K562 (cell line): ENCODE measurements around the gene CCDC28B. TPM values are rescaled to one million over a fixed set of nuclear protein-coding genes. Genes with fewer than 3 reads are reported as not detected.

Experiments used
- ATAC-seq: fragments of 200-7000 bp; cut with Tn5 transposase; 3 replicates; pipeline ENCODE4 v1.9.1; 2020; ENCODE audit warnings: moderate library complexity
- BruUV-seq: library from RNA; stranded (reverse); fragments of 400-500 nt; replicated peaks from 2 replicates; lab custom pipeline; 2021; lab: Mats Ljungman, UMichigan
- CTCF ChIA-PET: fragments of 300-600 bp; formaldehyde crosslinking; extraction: SDS; loops from one replicate; lab custom pipeline; 2021; ENCODE audit warnings: low intra/inter-chr PET ratio; lab: Yijun Ruan, JAX
- POLR2A ChIA-PET: fragments of 300-600, 350-650 bp; sonication (Branson Sonifier 250); formaldehyde crosslinking; extraction: SDS; loops from one replicate; lab custom pipeline; 2021; ENCODE audit warnings: antibody characterized with exemption, inconsistent platforms; lab: Yijun Ruan, JAX
- DNase-seq, 4 experiments: peaks; one replicate each; pipeline versions ENCODE4 v3.0.0 to v3.0.0-alpha.2; 2011 to 2018; ENCODE audit warnings: low spot score in 3 of 4, mixed read lengths in 3 of 4; ENCODE audit errors: extremely low read depth in 1 of 4
- FAIRE-seq: peaks from 2 replicates; lab custom pipeline; 2011; peaks lifted over from hg19 to GRCh38; lab: Jason Lieb, UNC
- H2AFZ ChIP-seq: 2 replicates; pipeline ENCODE4 v1.6.0; 2011; ENCODE audit warnings: low read depth, low read length, control low read depth, inconsistent platforms
- H3K27ac ChIP-seq: fragments of 200-600 bp; 3 replicates; pipeline ENCODE4 v1.8.0; 2011; ENCODE audit warnings: low read depth, mild to moderate bottlenecking, control low read depth, inconsistent platforms, low read length, moderate library complexity, mixed read lengths; ENCODE audit errors: extremely low read depth
- H3K27me3 ChIP-seq, 2 experiments: fragments of 300-600 bp in 1 of 2; 2 replicates in 1 of 2; 3 replicates in 1 of 2; pipeline versions ENCODE4 v1.6.0 to v1.8.0; 2011; ENCODE audit warnings: inconsistent platforms in 2 of 2, low read length in 2 of 2, mild to moderate bottlenecking in 1 of 2, mixed read lengths in 1 of 2, moderate library complexity in 1 of 2; ENCODE audit not compliant: control insufficient read depth in 2 of 2, insufficient read depth in 2 of 2
- H3K36me3 ChIP-seq: fragments of 300-600 bp; 3 replicates; pipeline ENCODE4 v1.8.0; 2011; ENCODE audit warnings: mild to moderate bottlenecking, low read length, inconsistent platforms; ENCODE audit not compliant: control insufficient read depth, insufficient read depth
- H3K4me1 ChIP-seq, 2 experiments: fragments of 200-600 bp in 1 of 2; replicated peaks in 1 of 2; 2 replicates in 1 of 2; 3 replicates in 1 of 2; pipeline versions ENCODE4 v1.5.1 to v1.8.0; 2011; ENCODE audit warnings: inconsistent platforms in 2 of 2, low read length in 2 of 2, mild to moderate bottlenecking in 1 of 2, mixed read lengths in 1 of 2, moderate library complexity in 1 of 2; ENCODE audit not compliant: control insufficient read depth in 2 of 2, insufficient read depth in 2 of 2
- H3K4me2 ChIP-seq: 2 replicates; pipeline ENCODE4 v1.6.1; 2011; ENCODE audit warnings: low read length, control low read depth, inconsistent platforms, mixed read lengths; ENCODE audit not compliant: insufficient read depth
- H3K4me3 ChIP-seq: fragments of 200-600 bp; sonication (generic), shearing (Covaris generic); 2 replicates; pipeline ENCODE4 v1.5.1; 2016; ENCODE audit warnings: control low read depth, inconsistent platforms
- H3K79me2 ChIP-seq: fragments of 200-600 bp; 3 replicates; pipeline ENCODE4 v1.8.0; 2011; ENCODE audit warnings: low read length, inconsistent platforms; ENCODE audit not compliant: control insufficient read depth, insufficient read depth
- H3K9ac ChIP-seq, 2 experiments: 2 replicates each; pipeline versions ENCODE4 v1.6.0 to v1.6.1; 2011; ENCODE audit warnings: low read depth in 2 of 2, low read length in 2 of 2, control low read depth in 1 of 2, inconsistent platforms in 1 of 2, mild to moderate bottlenecking in 1 of 2, mixed read lengths in 1 of 2; ENCODE audit not compliant: insufficient read depth in 1 of 2
- H3K9me1 ChIP-seq: one replicate; pipeline ENCODE4 v1.6.0; 2011; ENCODE audit warnings: inconsistent platforms, mild to moderate bottlenecking, low read length, moderate library complexity; ENCODE audit not compliant: control insufficient read depth, insufficient read depth
- H3K9me3 ChIP-seq: replicated peaks from 2 replicates; pipeline ENCODE4 v1.5.1; 2011; ENCODE audit warnings: low read depth, low read length, inconsistent platforms; ENCODE audit not compliant: control insufficient read depth, insufficient read depth
- H4K20me1 ChIP-seq: replicated peaks from 2 replicates; pipeline ENCODE4 v1.6.1; 2011; ENCODE audit warnings: low read length, inconsistent platforms, mixed read lengths; ENCODE audit not compliant: control insufficient read depth, insufficient read depth
- CAMTA2 ChIP-seq: fragments of 250-450 bp; sonication (Bioruptor Pico); conservative IDR thresholded peaks from 2 replicates; pipeline ENCODE4 v1.5.1; 2022
- CTCF ChIP-seq, 3 experiments: IDR thresholded peaks in 2 of 3; conservative IDR thresholded peaks in 1 of 3; 2 replicates each; pipeline ENCODE4 v1.5.1; 2011 to 2012; ENCODE audit warnings: low read length in 3 of 3, mild to moderate bottlenecking in 3 of 3, control low read depth in 2 of 3, improper control_type of control experiment in 1 of 3, inconsistent platforms in 1 of 3, low read depth in 1 of 3, mixed read lengths in 1 of 3, moderate library complexity in 1 of 3; ENCODE audit not compliant: insufficient read depth in 2 of 3
- FOSL1 ChIP-seq: fragments of 200-800 bp; sonication (Bioruptor generic); conservative IDR thresholded peaks from 2 replicates; pipeline ENCODE4 v1.6.1; 2016; ENCODE audit warnings: missing genetic modification characterization, missing compliant biosample characterization
- GATAD2A ChIP-seq: fragments of 450-650 bp; IDR thresholded peaks from 2 replicates; pipeline ENCODE4 v1.6.1; 2017
- HDAC1 ChIP-seq, 2 experiments: fragments of 450-650 bp; IDR thresholded peaks; 2 replicates each; pipeline ENCODE4 v1.6.1; 2016 to 2017; ENCODE audit warnings: inconsistent platforms in 1 of 2, mild to moderate bottlenecking in 1 of 2, moderate library complexity in 1 of 2
- JUN ChIP-seq, 2 experiments: sonication (generic) in 1 of 2; formaldehyde crosslinking in 1 of 2; IDR thresholded peaks; 2 replicates each; pipeline versions ENCODE4 v1.6.1 to v1.8.0; 2012 to 2022; ENCODE audit warnings: borderline replicate concordance in 2 of 2, mild to moderate bottlenecking in 2 of 2, improper control_type of control experiment in 1 of 2, low read depth in 1 of 2, low read length in 1 of 2, missing genetic modification reagents in 1 of 2
- SLC30A9 ChIP-seq: fragments of 250-450 bp; sonication (Bioruptor Pico); IDR thresholded peaks from 2 replicates; pipeline ENCODE4 v1.8.0; 2022; ENCODE audit warnings: mild to moderate bottlenecking, moderate library complexity
- TAF9B ChIP-seq: fragments of 450-650 bp; IDR thresholded peaks from 2 replicates; pipeline ENCODE4 v1.6.1; 2018; ENCODE audit warnings: mild to moderate bottlenecking; ENCODE audit not compliant: partially characterized antibody
- ZBTB43 ChIP-seq: sonication (generic); formaldehyde crosslinking; IDR thresholded peaks from 2 replicates; pipeline ENCODE4 v1.8.0; 2023; ENCODE audit warnings: mild to moderate bottlenecking, missing genetic modification reagents
- ZFPM2 ChIP-seq: fragments of 250-450 bp; sonication (Bioruptor Pico); IDR thresholded peaks from 2 replicates; pipeline ENCODE4 v1.5.1; 2022; ENCODE audit warnings: mild to moderate bottlenecking
- ZNF124 ChIP-seq: sonication (generic); formaldehyde crosslinking; IDR thresholded peaks from 2 replicates; pipeline ENCODE4 v1.8.1; 2022; ENCODE audit warnings: missing genetic modification reagents
- ZNF766 ChIP-seq: fragments of 200-800 bp; sonication (Bioruptor generic); conservative IDR thresholded peaks from 2 replicates; pipeline ENCODE4 v1.6.1; 2016; ENCODE audit warnings: missing genetic modification characterization, missing compliant biosample characterization
- WGBS: fragments of 100-300 bp; shearing (Covaris generic); methylation state at CpG from one replicate; pipeline ENCODE4 v1.1.6; 2016; ENCODE audit warnings: low coverage, mixed read lengths; ENCODE audit not compliant: insufficient coverage; ENCODE audit errors: missing lambda C conversion rate; 5-methylcytosine and 5-hydroxymethylcytosine counted together
- in situ Hi-C: fragments of 300-500 bp; cut with MboI; formaldehyde crosslinking; loops from 4 replicates; pipeline ENCODE4 v1.15.0; 2018; ENCODE audit warnings: inconsistent platforms, mixed read lengths
- intact Hi-C: fragments of 100-400 bp; cut with micrococcal nuclease; formaldehyde crosslinking; loops from 2 replicates; pipeline ENCODE4 v1.14.2; 2022
- polyA plus RNA-seq, 8 experiments: library from polyadenylated mRNA; depleted of rRNA in 4 of 8; stranded (reverse) in 5 of 8; unstranded in 3 of 8; fragments of >200 nt; fragmentation: Nextera tagmentation in 2 of 8; fragmentation: Illumina TruSeq in 1 of 8; extraction: Ambion mirVana in 2 of 8; extraction: Trizol in 1 of 8; gene quantifications; 2 replicates each; pipeline versions ENCODE4 v1.2.1 to v1.2.3, GENCODE V29; 2011 to 2014; ENCODE audit warnings: inconsistent platforms in 1 of 8, missing spikeins in 1 of 8
- total RNA-seq, 7 experiments: library from RNA; depleted of rRNA in 6 of 7; stranded (reverse); fragments of >200 nt in 6 of 7; fragmentation: Illumina TruSeq in 2 of 7; extraction: Trizol in 2 of 7; gene quantifications; 2 replicates each; pipeline versions ENCODE4 v1.2.1 to v1.2.3, GENCODE V29; 2011 to 2021; ENCODE audit warnings: low replicate concordance in 1 of 7
- TF ChIP-seq, protein P1 (sequence below): fragments of 250-450 bp; sonication (Bioruptor Pico); IDR thresholded peaks from 2 replicates; pipeline ENCODE4 v1.9.0; 2021; ENCODE audit warnings: mild to moderate bottlenecking
- TF ChIP-seq, protein P2 (sequence below): fragments of 250-450 bp; sonication (Bioruptor Pico); IDR thresholded peaks from 2 replicates; pipeline ENCODE4 v1.4.0; 2020; ENCODE audit warnings: mild to moderate bottlenecking, moderate library complexity

Gene CCDC28B
- total and polyA plus RNA-seq, 9 of the 15 experiments (the other 6 are each of a cell fraction or from before 2014, with no cell fraction given): 5.7 to 54.5 (median 31.7) TPM

- intact Hi-C loops (no loop called here), in situ Hi-C loops (no loop called here)
- Histone ChIP-seq H3K79me2 (no peaks in the 10 kb centered on the region), H2AFZ (peak overlapping the region; percentile 77), H3K4me3 (no peak overlapping the region), H3K27me3 (no peaks in the 10 kb centered on the region), H3K9me3 (no peaks in the 10 kb centered on the region), H3K4me1 (peaks cover 15 to 21% of the 10 kb centered on the region in 2 experiments; a peak in 4 of 5 replicates), H3K9ac (peak overlapping the region; percentile 24 to 65), H3K36me3 (no peaks in the 10 kb centered on the region), H4K20me1 (no peaks in the 10 kb centered on the region), H3K27ac (peak overlapping the region; percentile 12; the same call in 2 of the 3 replicates), H3K4me2 (peak overlapping the region; percentile 32), H3K9me1 (no peaks in the 10 kb centered on the region)
- no TSS peak for BruUV-seq
- FAIRE-seq (peak; percentile 48), ATAC-seq (peak; percentile 79), DNase-seq (peak; percentile 64 to 67 (median 64))
- ChIA-PET CTCF (no interaction called here), POLR2A (interaction anchor here (0.7 to 1.3 kb wide), 4 partner anchors 9 to 51 kb away, joined by 3 to 6 read pairs (median 4); no protein-coding TSS in a partner anchor)
- WGBS: 55% methylated on average over 39 of the region's 55 CpGs
- TF ChIP-seq CAMTA2 (CRISPR knock-in tag): no peak
- no peak for TF ChIP-seq ZBTB43 (CRISPR knock-in tag)
- TF ChIP-seq, protein P1, sequence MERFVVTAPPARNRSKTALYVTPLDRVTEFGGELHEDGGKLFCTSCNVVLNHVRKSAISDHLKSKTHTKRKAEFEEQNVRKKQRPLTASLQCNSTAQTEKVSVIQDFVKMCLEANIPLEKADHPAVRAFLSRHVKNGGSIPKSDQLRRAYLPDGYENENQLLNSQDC: no peak
- TF ChIP-seq ZNF124 (CRISPR knock-in tag): peak; percentile 73; the same call in 1 of the 2 replicates
- no peak for TF ChIP-seq TAF9B
- TF ChIP-seq GATAD2A: no peak
- no peak for TF ChIP-seq ZNF766 (CRISPR knock-in tag)
- TF ChIP-seq, protein P2, sequence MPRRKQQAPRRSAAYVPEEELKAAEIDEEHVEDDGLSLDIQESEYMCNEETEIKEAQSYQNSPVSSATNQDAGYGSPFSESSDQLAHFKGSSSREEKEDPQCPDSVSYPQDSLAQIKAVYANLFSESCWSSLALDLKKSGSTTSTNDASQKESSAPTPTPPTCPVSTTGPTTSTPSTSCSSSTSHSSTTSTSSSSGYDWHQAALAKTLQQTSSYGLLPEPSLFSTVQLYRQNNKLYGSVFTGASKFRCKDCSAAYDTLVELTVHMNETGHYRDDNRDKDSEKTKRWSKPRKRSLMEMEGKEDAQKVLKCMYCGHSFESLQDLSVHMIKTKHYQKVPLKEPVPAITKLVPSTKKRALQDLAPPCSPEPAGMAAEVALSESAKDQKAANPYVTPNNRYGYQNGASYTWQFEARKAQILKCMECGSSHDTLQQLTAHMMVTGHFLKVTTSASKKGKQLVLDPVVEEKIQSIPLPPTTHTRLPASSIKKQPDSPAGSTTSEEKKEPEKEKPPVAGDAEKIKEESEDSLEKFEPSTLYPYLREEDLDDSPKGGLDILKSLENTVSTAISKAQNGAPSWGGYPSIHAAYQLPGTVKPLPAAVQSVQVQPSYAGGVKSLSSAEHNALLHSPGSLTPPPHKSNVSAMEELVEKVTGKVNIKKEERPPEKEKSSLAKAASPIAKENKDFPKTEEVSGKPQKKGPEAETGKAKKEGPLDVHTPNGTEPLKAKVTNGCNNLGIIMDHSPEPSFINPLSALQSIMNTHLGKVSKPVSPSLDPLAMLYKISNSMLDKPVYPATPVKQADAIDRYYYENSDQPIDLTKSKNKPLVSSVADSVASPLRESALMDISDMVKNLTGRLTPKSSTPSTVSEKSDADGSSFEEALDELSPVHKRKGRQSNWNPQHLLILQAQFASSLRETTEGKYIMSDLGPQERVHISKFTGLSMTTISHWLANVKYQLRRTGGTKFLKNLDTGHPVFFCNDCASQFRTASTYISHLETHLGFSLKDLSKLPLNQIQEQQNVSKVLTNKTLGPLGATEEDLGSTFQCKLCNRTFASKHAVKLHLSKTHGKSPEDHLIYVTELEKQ (CRISPR knock-in tag): no peak
- no peak for TF ChIP-seq SLC30A9
- TF ChIP-seq ZFPM2 (CRISPR knock-in tag): no peak
- TF ChIP-seq CTCF (IDR thresholded peaks at IDR 0.05 in 2 of 3, conservative IDR thresholded peaks at IDR 0.05 in 1 of 3; ENCODE audit: insufficient read depth in 2 of 3, low read depth in 1 of 3, low read length in 3 of 3): 0 out of 6 replicates have a peak, but pooled peaks of 1 of the 3 experiments have one; percentile 12
- TF ChIP-seq HDAC1 (IDR thresholded peaks at IDR 0.05): 0 out of 4 replicates have a peak, but pooled peaks of 1 of the 2 experiments have one; percentile 10
- peak; percentile 72 for TF ChIP-seq JUN (IDR thresholded peaks at IDR 0.05; ENCODE audit: borderline replicate concordance, low read depth, low read length)
- TF ChIP-seq JUN (CRISPR knock-in tag; IDR thresholded peaks at IDR 0.05; ENCODE audit: borderline replicate concordance): no peak
- peak; percentile 48 for TF ChIP-seq FOSL1 (tag)
These were observed 40.8 kb downstream of the CCDC28B start for GRCh38 chr1:32241001-32241763.
